DMS53 treated with DMSO at 0.1 percent for 48 hours (cell line): ENCODE data around the gene PRR23C.
"Not testable (repeated sequence)": the region's sequence is repeated elsewhere in the genome, so short reads cannot be mapped to it uniquely, and the experiment has no call there.

Experiments used
- DNase-seq: peaks from one replicate; lab custom pipeline; 2025; ENCODE audit not compliant: unreplicated experiment; lab: John Stamatoyannopoulos, UW

Gene PRR23C

DNA sequence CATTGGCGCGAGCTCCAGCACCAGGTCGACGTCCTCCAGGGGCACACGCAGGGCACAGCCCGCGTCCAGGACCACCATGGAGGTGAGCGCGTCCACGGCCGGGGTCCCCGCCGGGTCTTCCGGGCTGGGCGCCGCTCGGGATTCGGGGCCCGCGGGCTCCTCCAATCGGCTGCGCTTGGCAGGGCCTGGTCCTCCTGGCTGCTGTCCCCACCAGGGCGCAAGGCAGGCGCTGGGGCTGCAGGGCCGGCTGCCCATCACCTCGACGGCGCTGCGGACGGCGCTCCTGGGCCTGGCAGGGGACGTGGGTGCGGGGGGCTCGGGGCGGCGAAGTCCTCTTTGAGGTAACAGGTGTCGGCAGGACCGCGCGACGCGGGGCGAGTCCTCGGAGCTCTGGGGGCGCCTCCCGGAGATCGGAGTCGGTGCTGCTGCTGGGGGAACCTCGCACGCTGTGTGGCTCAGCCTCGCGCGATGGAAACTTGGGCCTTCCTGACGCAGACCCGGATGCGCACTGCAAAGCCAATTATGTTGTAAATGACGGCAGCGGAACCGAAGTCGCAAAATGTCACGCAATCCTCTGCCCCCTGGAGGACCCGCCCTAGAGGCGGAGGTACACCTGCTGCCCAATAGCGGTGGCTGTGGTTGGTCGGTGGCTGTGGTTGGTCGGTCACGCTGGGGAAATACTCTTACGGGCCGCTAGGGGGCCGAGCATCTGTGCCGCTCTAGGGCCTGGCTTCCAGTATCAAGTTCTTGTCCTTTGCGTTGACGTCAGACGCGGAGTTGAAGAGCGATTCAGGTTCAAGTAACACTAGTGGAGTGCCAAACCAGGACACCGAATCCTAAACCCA lies at the start of gene PRR23C:
PRR23C (minus strand) TSS at position 527 of the 845 bp plus-strand sequence; CDS start at position 255, 272 bp downstream.
- no peak for DNase-seq

GRCh38 chr3:139093840-139094239 lies 49.1 kb upstream of the PRR23C start:
- DNase-seq = no peak

GRCh38 chr3:139088462-139089324 lies 44.0 kb upstream of the PRR23C start:
- no peak for DNase-seq

GRCh38 chr3:139087621-139088020 lies 42.9 kb upstream of the PRR23C start:
- DNase-seq = no peak

GRCh38 chr3:139084176-139084575 lies 39.5 kb upstream of the PRR23C start:
- DNase-seq = no peak

GRCh38 chr3:139074565-139075115 lies 29.9 kb upstream of the PRR23C start:
- no peak for DNase-seq

DNA sequence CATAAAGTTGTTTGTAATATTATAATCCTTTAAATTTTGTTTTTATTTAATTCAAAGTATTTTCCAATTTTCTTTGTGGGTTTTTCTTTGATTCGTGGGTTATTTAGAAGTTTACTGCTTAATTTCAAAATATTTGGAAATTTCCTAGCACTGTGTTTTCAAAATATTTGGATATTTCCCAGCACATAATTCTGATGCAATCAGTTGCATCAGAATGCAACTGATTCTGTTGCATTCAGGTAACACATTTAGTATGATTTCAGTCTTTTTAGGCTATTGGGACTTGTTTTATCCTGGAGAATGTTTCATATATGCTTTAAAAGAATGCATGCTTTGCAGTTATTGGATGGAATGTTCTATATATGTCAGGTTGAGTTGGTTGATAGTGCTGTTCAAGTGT lies 18.2 kb upstream of the PRR23C start:
- no peak for DNase-seq

DNA sequence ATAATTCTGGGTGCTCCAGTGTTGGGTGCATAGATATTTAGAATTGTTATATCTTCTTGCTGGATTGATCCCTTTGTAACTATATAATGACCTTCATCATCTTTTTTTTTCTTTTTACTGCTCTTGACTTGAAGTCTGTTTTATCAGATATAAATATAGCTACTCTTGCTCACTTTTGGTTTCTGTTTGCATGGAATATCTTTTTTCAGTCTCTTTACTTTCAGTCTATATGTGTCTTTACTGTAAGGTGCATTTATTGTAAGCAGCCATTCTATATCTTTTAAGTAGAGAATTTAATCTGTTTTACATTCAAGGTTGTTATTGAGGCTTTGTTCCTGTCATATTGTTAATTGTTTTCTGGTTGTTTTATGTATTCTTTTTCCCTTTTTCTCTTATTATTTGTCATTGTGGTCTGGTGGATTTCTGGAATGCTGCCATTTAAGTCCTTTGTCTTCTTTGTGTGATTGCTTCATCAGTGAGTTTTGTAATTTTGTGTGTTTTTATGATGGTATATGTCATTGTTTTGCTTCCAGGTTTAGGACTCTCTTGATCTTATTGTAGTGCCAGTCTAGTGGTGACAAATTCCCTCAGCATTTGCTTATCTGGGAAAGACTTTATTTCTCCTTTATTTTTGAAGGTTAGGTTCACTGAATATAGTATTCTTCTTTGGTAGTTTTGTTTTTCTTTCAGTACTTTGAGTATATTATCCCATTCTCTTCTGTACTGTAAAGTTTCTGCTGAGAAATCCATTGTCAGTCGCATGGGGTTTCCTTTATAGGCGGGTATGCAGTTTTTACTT lies 8.3 kb upstream of the PRR23C start:
- no peak for DNase-seq

DNA sequence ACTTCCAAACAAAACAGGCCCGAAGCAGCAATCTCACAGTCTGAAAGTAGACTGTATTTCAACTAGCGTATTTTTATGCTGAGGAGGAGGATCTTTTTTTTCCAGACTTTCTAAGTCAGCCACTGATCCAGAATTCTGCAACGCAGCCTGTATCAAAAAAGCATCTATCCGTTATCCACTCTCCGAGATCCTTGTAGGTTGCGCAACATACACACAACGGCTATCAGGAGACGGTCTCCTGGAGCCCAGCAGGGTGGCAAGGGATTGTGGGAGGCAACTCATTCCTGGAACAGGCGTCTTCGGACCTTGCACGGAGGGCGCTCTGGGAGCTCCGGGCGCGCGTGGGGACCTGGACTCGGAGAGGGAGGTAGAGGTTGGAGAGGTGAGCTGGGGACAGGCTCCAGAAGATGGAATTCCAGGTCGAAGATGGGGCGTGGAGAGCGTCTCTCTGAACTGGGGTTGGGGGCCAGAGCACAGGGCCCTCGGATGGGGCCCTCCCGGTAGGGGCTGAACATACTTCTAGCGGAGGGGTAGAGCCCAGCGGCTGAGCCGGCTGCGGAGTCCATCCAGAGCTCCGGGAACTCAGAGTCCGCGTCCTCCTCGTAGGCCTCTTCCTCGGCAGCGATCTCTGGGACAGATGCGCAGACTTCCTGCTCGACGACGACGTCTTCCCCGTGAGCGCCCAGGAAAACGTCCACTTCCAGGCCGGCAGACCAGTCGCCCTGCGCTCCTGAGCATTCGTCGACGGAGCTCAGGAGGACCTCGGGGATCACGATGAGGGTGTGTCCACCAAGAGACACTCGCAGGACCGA lies 932 bp downstream of the PRR23C start:
- DNase-seq = no peak

GRCh38 chr3:139037478-139037877 lies 7.2 kb downstream of the PRR23C start:
- no peak for DNase-seq

GRCh38 chr3:139032326-139033002 lies 12.2 kb downstream of the PRR23C start:
- no peak for DNase-seq

DNA sequence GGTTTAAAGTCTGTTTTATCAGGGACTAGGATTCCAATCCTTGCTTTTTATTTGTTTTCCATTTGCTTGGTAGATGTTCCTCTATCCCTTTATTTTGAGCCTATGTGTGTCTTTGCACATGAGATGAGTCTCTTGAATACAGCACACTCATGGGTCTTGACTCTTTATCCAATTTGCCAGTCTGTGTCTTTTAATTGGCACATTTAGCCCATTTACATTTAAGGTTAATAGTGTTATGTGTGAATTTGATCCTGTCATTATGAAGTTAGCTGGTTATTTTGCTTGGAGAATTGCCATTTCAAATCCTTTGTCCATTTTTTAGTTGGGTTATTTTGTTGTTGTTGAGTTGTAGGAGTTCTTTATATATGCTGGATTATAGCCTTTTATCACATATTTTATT lies 14.1 kb downstream of the PRR23C start:
- not testable (repeated sequence) for DNase-seq

- no peak for DNase-seq
Measured at GRCh38 chr3:139024968-139025367, 19.7 kb downstream of the PRR23C start.

DNA sequence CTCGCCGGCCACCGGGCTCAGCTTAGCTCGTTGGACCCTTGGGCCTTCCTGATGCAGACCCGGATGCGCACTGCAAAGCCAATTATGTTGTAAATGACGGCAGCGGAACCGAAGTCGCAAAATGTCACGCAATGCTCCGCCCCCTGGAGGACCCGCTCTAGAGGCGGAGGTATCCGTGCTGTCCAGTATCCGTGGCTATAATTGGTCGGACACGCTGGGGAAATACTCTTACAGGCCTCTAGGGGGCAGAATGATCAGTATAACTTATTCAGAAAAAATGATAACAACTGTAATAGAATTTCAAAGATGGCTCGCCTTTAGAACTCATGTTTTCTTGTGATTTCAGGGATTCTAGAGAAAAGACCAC lies 23.8 kb downstream of the PRR23C start, which contains the start of gene PRR23B:
PRR23B (minus strand) TSS at position 59 of the 367 bp plus-strand sequence. CDS start 265 bp downstream, outside the sequence.
- no peak for DNase-seq

- DNase-seq = no peak
Measured at GRCh38 chr3:139020036-139020867, 24.4 kb downstream of the PRR23C start.

DNA sequence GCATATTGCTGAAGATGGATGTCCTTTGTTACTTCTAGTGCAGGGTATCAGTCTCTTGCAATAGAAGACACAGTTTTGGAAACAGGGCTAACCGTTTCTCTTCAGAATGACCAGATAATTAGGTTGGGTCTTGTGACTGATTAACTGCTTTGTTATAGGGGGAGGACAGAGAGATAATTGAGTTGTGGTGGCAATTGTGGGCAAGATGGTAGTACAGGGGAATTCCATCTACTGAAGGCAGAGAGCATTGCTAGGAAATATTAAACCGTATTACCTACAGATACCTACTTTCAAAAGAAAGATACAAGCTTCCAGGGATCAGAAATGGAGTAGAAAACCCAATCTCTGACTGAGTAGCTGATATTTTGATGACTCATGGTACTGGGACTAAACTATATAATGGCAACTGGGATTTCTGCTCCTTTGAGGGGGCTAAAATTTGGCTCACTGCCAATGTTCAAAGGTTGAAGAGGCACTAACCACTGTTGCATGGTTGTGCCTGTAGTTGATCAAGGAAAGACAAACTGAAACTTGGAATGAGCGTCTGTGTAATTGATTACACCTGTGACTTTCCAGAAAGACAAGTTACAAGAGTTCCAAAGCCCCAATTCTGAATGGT lies 28.2 kb downstream of the PRR23C start:
- DNase-seq = no peak

DNA sequence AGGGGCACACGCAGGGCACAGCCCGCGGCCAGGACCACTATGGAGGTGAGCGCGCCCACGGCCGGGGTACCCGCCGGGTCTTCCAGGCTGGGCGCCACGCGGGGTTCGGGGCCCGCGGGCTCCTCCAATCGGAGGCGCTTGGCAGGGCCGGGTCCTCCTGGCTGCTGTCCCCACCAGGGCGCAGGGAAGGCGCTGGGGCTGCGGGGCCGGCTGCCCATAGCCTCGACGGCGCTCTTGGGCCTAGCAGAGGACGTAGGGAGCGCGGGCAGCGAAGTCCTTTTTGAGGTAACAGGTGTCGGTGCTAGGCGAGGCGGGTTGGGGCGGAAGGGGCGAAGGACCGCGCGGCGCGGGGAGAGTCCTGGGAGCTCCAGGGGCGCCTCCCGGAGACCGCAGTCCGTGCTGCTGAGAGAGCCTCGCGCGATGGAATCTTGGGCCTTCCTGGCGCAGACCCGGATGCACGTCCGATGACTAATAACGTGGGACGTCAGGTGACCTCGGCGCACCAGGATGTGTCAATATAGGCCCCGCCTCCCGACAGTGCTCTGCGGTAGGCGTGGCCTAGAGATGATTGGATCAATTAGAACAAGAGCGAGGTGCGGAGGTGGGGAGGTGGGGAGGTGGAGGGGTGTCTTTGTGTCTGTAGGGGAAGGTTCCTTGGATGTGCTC lies 38.5 kb downstream of the PRR23C start, which contains the start of gene PRR23A:
PRR23A (minus strand) TSS at position 218 of the 666 bp plus-strand sequence; CDS start at position 218, 0 bp downstream.
- DNase-seq = no peak
